GM10847 (cell line): ENCODE measurements around the gene ITPR2.

Experiments
- POLR2A ChIP-seq: IDR thresholded peaks from 2 replicates; pipeline ENCODE4 v1.6.1; 2011; ENCODE audit not compliant: insufficient read length; ENCODE audit errors: extremely low read depth

ITPR2 gene

DNA sequence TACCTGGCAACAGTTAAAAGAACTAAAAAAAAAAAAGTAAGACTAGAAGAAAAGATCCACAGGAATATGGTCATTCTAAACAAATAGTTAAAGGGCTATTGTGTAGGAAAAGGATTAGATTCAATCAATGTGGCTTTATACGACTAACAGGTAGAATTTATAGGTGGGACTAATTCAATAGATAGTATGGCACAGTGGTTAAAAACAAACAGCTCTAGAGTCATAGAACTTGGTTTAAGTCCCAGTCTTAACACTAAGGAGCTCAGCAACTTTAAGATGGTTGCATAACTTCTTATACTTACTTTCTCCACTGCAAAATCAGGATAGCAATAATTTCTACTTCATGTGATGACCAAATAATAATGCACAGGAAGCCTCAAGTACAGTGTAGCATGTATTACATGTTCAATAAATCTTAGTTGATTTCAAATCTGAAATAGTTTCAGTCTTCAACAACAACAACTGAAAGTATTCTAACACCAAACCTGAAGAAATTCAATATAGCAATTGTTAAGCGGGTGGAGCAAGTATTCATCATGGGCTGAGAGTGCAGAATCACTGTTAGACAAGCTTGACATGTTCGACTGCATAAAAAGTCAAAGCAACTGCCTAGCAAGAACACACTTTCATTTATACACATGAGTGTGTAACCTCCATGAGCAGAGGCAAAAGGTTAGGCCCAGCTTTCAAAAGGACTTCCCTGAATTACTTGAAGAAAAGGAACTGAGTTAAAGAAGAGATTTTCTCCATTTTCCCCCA is 50.4 kb downstream of the ITPR2 start:
- TF ChIP-seq POLR2A: no peak

DNA sequence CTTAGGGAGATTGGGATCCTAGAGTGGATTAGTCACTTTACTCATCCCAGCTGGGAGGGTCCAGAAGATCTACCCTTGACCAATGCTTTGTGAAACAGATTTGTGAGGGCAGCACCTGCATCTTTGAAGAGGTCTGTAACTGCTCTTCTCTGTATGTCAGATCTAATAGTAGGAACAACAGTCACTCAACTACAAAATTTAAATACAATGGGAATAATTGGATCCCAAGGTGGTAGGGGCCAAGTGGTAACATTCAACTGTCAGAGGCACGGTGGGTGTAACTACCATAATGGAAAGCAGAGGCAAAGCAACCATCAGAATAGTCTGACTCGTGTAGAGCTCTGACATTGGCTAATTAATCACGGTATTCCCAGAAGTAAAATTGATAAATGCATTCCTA is 55.8 kb downstream of the ITPR2 start:
- no peak for TF ChIP-seq POLR2A

DNA sequence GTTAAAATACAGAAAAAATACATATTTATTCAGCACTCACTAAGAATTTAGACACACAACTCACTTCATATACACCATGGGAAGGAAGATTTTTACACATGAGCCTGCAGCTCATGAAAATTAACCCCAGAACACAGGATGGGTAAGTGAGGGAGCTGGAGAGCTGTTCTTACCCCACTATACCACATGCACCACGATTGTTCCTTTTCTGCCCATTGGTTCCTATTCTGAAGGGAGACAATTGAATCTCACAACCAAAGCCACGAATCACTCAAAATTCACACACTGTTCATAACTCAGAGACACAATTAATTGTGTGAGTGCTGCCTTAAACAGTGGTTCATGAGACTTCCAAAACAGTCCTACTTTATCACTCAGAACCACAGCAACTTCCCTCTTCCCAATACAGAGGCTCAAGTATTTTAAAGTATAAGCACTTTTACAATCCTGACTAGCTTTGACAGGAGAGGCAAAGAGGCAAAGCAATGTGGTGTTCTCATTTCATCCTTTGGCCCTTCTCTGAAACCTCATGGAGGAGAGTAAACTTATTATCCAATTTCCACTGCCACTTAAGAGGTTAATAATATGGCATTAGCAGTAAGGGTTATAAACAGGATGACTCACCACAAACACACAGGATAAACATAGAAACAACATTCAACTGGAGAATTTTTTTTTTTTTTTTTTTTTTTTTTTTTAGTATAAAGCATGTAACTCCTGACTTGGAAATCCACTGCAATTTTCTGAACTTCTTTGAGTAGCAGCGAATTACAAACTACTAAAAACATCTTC is 59.5 kb downstream of the ITPR2 start:
- no peak for TF ChIP-seq POLR2A

DNA sequence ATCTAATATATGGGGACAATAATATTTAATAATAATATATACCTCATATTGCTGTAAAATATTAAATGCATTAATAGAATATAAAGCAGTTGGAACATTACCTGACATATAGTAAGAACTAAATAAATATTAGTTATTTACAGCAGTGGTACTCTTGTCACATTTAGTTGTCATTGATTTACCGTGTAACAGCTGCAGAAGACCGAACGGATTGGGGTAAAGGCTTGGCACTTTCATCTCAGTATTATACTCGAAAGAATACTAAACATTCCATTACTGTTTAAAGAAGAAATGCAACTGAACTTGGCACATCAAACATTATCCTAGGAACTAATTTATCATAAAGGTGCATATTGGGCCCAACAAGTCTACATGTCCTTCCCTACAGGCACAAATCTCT is 61.1 kb downstream of the ITPR2 start:
- no peak for TF ChIP-seq POLR2A

DNA sequence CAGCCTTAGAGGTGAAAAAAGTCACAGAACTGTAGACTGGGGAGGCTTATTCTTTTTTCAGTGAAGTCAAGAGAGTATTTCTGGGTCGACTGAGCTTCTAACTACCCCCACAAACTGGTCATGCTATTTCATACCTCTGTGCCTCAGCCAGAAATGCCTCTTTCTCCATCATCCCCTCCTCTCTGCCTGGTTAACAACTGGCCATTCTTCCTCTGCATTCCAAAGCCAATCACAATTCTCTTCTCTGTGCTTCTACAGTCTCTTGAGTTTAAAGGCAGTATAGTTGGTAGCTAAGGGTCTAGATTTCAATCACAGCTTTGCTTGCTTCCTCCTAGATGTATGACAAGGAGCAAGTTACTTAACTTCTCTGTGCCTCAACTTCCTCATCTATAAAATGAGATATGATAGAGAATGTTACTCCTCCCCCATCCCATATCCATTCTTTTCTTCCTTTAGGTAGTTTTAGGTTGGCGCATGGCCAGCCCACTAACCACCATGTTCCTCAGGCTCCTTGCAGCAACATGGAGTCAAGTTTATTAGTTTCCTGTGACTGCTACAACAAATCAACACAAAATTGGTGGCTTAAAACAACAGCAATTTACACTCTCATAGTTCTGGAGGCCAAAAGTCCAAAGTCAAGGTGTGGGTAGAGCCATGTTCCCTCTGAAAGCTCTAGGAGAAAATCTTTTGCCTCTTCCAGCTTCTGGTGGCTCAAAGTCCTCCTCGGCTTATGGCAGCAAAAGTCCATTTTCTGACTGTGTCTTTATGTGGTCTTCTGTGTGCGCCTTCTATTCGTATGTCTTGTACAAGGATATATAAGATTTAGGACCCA is 62.5 kb downstream of the ITPR2 start:
- TF ChIP-seq POLR2A: no peak

DNA sequence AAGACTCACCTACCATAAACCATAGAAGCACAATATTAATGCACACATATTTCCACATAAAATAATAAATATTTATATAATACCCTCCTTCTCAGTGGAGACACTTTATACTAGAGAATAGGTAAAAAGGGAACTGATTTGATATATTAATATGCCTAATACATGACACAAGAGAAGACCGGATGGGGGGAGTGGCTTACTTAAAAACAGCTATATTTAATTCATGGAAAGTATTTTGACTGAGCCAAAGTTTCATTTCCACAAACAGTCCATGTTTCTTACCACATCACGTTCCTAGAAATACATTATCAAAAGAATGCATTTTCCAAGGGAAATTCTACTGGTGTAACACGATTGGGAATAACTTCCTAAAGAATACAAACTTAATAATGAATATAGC is 63.4 kb downstream of the ITPR2 start:
- TF ChIP-seq POLR2A: no peak

DNA sequence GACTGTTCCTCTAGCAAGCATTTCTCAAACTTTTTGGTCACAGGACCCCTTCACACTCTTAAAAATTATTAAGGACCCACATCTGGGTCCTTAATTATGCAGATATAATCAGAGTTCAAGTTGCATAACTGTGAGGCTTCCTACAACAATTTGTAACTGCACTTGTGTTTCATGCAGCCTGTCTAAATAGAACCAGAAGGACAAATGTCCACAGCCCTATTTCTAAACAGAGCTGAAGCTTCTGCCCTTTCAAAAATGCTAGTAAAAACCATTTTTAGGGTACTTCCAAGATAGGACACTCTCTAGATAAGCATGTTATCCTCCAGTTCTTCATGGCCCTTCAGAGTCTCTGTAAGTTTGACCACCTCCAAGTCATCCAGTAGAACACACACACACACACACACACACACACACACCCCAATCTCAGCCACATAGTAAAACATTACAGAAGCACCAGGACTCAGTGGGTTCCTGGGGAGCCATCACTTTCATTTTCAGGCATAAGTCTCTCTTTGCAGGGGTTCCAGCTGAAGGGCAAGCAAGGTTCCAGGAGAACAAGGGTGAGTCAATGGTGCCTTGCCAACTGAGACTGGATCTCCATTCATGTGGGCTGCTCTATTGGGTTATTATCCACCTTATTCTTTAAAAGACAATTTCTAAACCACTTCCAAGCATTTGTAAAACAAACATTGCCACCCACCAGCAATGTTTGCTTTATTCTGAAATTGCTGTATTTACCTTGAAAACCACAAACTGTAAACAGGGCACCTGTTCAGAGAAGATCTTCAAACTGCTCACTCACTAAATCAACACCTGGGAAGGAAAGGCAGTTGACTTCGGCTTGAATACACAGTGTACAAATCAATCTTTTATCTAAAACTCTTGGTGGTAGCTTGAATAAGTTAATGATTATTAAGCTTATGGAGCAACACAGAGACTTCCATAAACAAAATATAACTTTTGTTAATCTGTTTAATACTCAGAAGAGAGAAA is 64.1 kb downstream of the ITPR2 start:
- no peak for TF ChIP-seq POLR2A

DNA sequence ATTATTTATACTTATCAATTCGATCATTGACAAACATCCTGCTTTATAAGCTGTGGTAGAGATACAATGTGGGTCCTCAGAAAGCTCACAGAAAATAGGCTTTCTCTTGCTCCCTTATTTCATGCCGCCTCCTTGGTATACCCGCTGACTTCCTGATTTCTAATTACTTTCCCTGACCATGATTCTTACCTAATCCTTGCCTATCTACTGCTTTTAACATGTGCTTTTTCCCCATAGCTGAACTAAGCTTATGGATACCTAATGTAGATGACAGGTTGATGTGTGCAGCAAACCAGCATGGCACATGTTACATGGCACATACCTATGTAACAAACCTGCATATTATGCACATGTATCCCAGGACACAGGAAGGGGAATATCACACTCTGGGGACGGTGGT is 65.1 kb downstream of the ITPR2 start:
- no peak for TF ChIP-seq POLR2A

DNA sequence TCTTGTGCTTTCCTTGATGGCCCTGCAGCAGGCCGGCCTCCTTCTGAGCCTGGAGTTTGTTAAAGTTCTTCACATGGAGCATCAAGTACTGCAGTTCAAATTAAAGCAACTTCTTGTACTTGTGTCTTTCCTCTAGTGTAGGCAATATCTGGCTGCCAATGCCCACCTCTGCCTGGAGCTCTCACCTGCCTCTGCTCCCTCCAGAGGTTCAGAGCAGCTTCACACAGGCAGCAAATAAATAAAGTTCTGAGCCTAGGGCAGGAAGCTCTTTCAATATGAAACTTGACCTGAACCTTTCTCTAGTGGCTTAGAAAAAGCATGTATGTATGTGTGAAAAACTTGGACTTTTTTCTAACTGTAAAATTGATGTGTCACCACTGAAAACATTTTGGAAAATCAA is 65.9 kb downstream of the ITPR2 start:
- TF ChIP-seq POLR2A: no peak

DNA sequence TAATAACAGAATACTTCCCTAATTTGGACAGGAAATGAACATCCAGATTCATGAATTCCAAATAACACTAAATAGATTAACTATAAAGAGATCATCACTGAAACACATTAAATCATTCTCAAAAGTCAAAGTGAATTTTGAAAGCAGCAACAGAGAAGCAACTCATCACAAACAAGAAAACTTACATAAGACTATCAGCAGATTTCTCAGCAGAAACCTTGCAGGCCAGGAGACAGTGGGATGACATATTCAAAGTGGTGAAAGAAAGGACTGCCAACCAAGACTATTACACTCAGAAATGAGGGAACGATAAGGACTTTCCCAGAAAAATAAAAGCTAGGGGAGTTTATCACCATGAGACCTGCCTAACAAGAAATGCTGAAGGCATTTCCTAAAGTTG is 70.8 kb downstream of the ITPR2 start:
- TF ChIP-seq POLR2A: no peak

DNA sequence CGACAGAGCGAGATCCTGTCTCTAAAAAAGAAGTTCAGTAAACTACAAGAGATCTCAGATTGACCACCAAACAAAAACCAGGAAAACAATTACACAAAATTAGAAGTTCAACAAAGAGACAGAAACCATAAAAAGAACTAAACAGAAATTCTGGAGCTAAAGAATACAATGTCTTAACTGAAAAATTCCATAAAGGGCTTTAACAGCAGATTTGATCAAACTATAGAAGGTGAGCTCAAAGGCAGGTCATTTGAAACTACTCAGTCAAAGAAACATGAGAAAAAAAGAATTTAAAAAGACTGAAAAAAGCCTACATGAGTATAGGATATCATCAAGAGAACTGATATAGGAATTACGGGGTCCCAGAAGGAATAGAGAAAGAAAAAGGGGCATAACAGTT is 71.2 kb downstream of the ITPR2 start:
- no peak for TF ChIP-seq POLR2A

DNA sequence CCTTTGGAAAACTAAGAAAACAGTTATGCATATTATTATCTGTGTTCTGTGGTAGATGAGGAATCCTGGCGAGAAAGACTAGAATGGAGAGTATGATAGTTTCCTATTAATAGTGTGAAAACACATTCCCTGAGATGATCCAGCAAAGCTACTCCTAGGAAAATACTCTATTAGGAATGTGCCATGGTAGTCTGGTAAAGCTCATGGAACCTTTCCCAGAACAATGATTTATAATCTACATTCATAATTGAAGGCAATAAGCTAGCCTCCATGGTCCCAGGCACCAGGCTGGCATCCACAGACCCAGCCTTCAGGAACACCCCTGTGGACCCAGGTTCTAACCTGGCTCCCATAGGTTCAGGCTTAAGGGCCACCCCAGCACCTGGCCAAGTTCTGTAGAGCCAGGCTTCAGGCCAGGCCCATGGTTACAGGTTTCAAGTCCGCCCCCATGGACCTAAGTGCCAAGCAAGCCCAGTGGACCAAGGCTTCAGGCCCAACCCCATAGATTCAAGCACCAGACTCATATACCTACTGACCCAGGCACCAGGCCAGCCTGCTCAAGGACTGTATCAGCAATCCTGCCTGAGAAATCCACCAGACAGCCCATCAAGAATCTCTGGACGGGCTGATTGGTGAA is 72.2 kb downstream of the ITPR2 start:
- no peak for TF ChIP-seq POLR2A

DNA sequence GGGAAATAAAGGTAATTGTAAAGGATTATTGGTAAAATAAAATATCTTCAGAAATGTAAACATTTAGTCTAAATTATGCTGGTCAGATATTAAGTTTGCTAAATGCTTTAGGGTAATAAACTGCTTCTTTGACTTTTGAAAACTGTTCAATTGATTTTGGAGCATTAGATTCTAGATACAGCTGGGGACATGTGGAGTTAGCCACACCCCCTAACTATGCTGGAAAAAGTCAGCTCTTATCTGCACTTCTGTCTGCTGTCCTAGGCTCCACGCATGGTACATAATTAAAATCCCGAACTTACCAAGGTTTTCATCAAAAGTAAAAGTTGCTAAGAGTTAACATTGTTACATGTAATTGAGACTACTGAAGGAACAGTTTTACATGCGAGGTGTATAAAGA is 78.8 kb downstream of the ITPR2 start:
- TF ChIP-seq POLR2A: no peak

DNA sequence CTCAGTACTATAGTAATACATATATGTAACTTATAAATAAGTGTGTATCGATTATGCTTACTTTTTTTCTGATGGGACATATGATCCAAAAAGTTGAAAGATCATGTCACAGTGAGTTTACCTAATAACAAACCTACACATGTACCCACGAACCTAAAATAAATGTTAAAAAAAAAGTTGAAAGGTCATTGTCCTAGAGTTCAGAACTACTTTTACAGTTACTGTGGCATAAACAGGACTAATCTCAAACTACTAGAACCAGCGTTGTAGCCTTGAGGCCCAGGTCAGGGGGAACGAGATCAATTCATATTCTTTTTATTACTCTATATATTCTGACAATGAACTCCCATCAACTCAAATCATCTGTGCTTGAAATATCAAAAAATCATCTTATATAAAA is 81.8 kb downstream of the ITPR2 start:
- no peak for TF ChIP-seq POLR2A
